NCI-H2081 (cell line): ENCODE measurements around the gene SLC49A3.
"Not testable (repeated sequence)": the region's sequence is repeated elsewhere in the genome, so short reads cannot be mapped to it uniquely, and the experiment has no call there.

Experiments
- DNase-seq, 2 experiments: peaks; one replicate each; lab custom pipeline; 2025; lab: John Stamatoyannopoulos, UW

SLC49A3 gene

GRCh38 chr4:721261-722168 is 32.6 kb upstream of the SLC49A3 start:
- DNase-seq, result no peak

GRCh38 chr4:720111-720860 is 31.3 kb upstream of the SLC49A3 start:
- DNase-seq, result no peak

- no peak for DNase-seq
Measured at GRCh38 chr4:718460-718859, 29.5 kb upstream of the SLC49A3 start.

- no peak for DNase-seq
Measured at GRCh38 chr4:717601-718320, 28.8 kb upstream of the SLC49A3 start.

GRCh38 chr4:714087-714486 is 25.1 kb upstream of the SLC49A3 start:
- DNase-seq, result no peak

- no peak for DNase-seq
Measured at GRCh38 chr4:712916-713632, 24.1 kb upstream of the SLC49A3 start.

GRCh38 chr4:712093-712492 is 23.1 kb upstream of the SLC49A3 start:
- no peak for DNase-seq

- no peak for DNase-seq
Measured at GRCh38 chr4:710916-711315, 22.0 kb upstream of the SLC49A3 start.

- no peak for DNase-seq
Measured at GRCh38 chr4:710116-710515, 21.2 kb upstream of the SLC49A3 start.

GRCh38 chr4:709348-709747 is 20.4 kb upstream of the SLC49A3 start:
- DNase-seq, result no peak

GRCh38 chr4:708631-708933 is 19.6 kb upstream of the SLC49A3 start:
- DNase-seq, result no peak

- DNase-seq, result no peak
Measured at GRCh38 chr4:707929-708630, 19.1 kb upstream of the SLC49A3 start.

- no peak for DNase-seq
Measured at GRCh38 chr4:706834-707598, 18.1 kb upstream of the SLC49A3 start.

- DNase-seq, result not testable (repeated sequence)
Measured at GRCh38 chr4:706083-706633, 17.2 kb upstream of the SLC49A3 start.

- DNase-seq, result peak; percentile 91 to 96
Measured at GRCh38 chr4:705278-706082, 16.5 kb upstream of the SLC49A3 start, which contains the start of gene PCGF3. Gene PCGF3 (plus strand): TSS chr4:705832. CDS start chr4:733681, 27,849 bp downstream.

- DNase-seq, result no peak
Measured at GRCh38 chr4:704971-705277, 16.0 kb upstream of the SLC49A3 start.

GRCh38 chr4:704198-704891 is 15.4 kb upstream of the SLC49A3 start:
- no peak for DNase-seq

GRCh38 chr4:703336-704197 is 14.6 kb upstream of the SLC49A3 start:
- DNase-seq, result no peak
